Measurements from ENCODE around the gene CLEC18C.
"Not testable (repeated sequence)": the region's sequence is repeated elsewhere in the genome, so short reads cannot be mapped to it uniquely, and the experiment has no call there.

Gene CLEC18C

GRCh38 chr16:70159355-70160348, 13.9 kb upstream of the CLEC18C start:
- no peak for DNase-seq

GRCh38 chr16:70160388-70160787, 13.2 kb upstream of the CLEC18C start:
- DNase-seq = no peak

GRCh38 chr16:70160821-70161220, 12.8 kb upstream of the CLEC18C start:
- no peak for DNase-seq

GRCh38 chr16:70161350-70161749, 12.2 kb upstream of the CLEC18C start:
- no peak for DNase-seq

GRCh38 chr16:70162041-70162451, 11.5 kb upstream of the CLEC18C start:
- DNase-seq = peak in 1 of 58 donors; percentile 72

- DNase-seq = no peak
These were observed 10.0 kb upstream of the CLEC18C start for GRCh38 chr16:70163596-70163995.

GRCh38 chr16:70166688-70167087, 6.9 kb upstream of the CLEC18C start:
- DNase-seq = not testable (repeated sequence)

- not testable (repeated sequence) for DNase-seq
These were observed 329 bp downstream of the CLEC18C start for GRCh38 chr16:70173916-70174315.

GRCh38 chr16:70174387-70174932, 873 bp downstream of the CLEC18C start:
- DNase-seq = not testable (repeated sequence)

GRCh38 chr16:70187858-70188607, 14.4 kb downstream of the CLEC18C start:
- not testable (repeated sequence) for DNase-seq

- not testable (repeated sequence) for DNase-seq
These were observed 15.0 kb downstream of the CLEC18C start for GRCh38 chr16:70188608-70188915.

- DNase-seq = not testable (repeated sequence)
These were observed 17.0 kb downstream of the CLEC18C start for GRCh38 chr16:70190574-70190973.

- DNase-seq = not testable (repeated sequence)
These were observed 23.2 kb downstream of the CLEC18C start for GRCh38 chr16:70196683-70197300.

GRCh38 chr16:70197611-70198010, 24.0 kb downstream of the CLEC18C start:
- DNase-seq = peak in 1 of 58 donors; percentile 2

GRCh38 chr16:70198230-70198629, 24.6 kb downstream of the CLEC18C start:
- not testable (repeated sequence) for DNase-seq

GRCh38 chr16:70198666-70199065, 25.1 kb downstream of the CLEC18C start:
- DNase-seq = peak in 2 of 58 donors; percentile 10 to 18

GRCh38 chr16:70199170-70199569, 25.6 kb downstream of the CLEC18C start:
- DNase-seq = not testable (repeated sequence)

GRCh38 chr16:70200063-70200462, 26.5 kb downstream of the CLEC18C start:
- DNase-seq = not testable (repeated sequence)

- not testable (repeated sequence) for DNase-seq
These were observed 29.9 kb downstream of the CLEC18C start for GRCh38 chr16:70203508-70203907.

- DNase-seq = not testable (repeated sequence)
These were observed 30.4 kb downstream of the CLEC18C start for GRCh38 chr16:70204010-70204409.

GRCh38 chr16:70204668-70205405, 31.2 kb downstream of the CLEC18C start:
- DNase-seq = not testable (repeated sequence)
